Measurements from ENCODE around the gene CRAMP1. TPM values are rescaled to one million over a fixed set of nuclear protein-coding genes. Genes with fewer than 3 reads are reported as not detected.

Gene CRAMP1
- polyA plus RNA-seq, 2 of the 4 experiments (the other 2 are of a cell fraction) = 6.5 to 9.1 TPM

- Histone ChIP-seq H3K9me3 (no peaks in the 10 kb centered on the region), H3K4me1 (peaks cover 12% of the 10 kb centered on the region; the same call in 2 of the 3 replicates), H3K4me2 (peak overlapping the region; percentile 96), H3K4me3 (peak overlapping the region; percentile 63), H3K27ac (peak overlapping the region; percentile 77 to 92)
- POLR2A ChIA-PET = interaction anchor here (0.5 to 3.2 kb wide), 8 partner anchors 9 to 182 kb away, joined by 3 to 14 read pairs (median 4); partner anchors contain the start of genes JPT2, MAPK8IP3, NUBP2 and SPSB3
- WGBS (ENCODE audit: missing lambda C conversion rate) = 2% methylated on average over 34 of the region's 90 CpGs
- DNase-seq (ENCODE audit: low read depth in 1 of 2, low spot score in 1 of 2) = peak; percentile 81 to 92
- CTCF ChIA-PET = interaction anchor here (1.0 to 2.9 kb wide), 4 partner anchors 13 to 154 kb away, joined by 3 to 15 read pairs (median 4); partner anchors contain the start of gene MAPK8IP3
- ATAC-seq = peak; percentile 68 to 86
- FAIRE-seq = no peak
- TF ChIP-seq CBX2 (IDR thresholded peaks at IDR 0.05; ENCODE audit: borderline replicate concordance, low read depth) (no peak), CHD4 (IDR thresholded peaks at IDR 0.05; ENCODE audit: borderline replicate concordance) (no peak), SREBF2 (IDR thresholded peaks at IDR 0.05) (no peak), BCL3 (IDR thresholded peaks at IDR 0.05) (0 out of 3 replicates have a peak, but pooled peaks have one; percentile 31), RARB (CRISPR knock-in tag; IDR thresholded peaks at IDR 0.05) (no peak), SMC3 (IDR thresholded peaks at IDR 0.05) (no peak), BHLHE40 (IDR thresholded peaks at IDR 0.05; ENCODE audit: low read depth, low read length) (peak; percentile 97), EP300 (IDR thresholded peaks at IDR 0.05) (no peak), RAD21 (conservative IDR thresholded peaks at IDR 0.05 in 1 of 2, IDR thresholded peaks at IDR 0.05 in 1 of 2) (0 out of 5 replicates have a peak, but pooled peaks of 1 of the 2 experiments have one; percentile 18), JUNB (IDR thresholded peaks at IDR 0.05) (no peak), HEYL (CRISPR knock-in tag; IDR thresholded peaks at IDR 0.05) (no peak), CHD2 (IDR thresholded peaks at IDR 0.05; ENCODE audit: low read length, partially characterized antibody) (no peak), RNF2 (IDR thresholded peaks at IDR 0.05; ENCODE audit: borderline replicate concordance, low read depth) (no peak), ATOH8 (CRISPR knock-in tag; IDR thresholded peaks at IDR 0.05; ENCODE audit: low read depth) (no peak), POLR2A (IDR thresholded peaks at IDR 0.05; ENCODE audit: low read length) (peak; percentile 29), CTCF (IDR thresholded peaks at IDR 0.05) (0 out of 3 replicates have a peak, but pooled peaks have one; percentile 8), HOXA7 (CRISPR knock-in tag; IDR thresholded peaks at IDR 0.05) (no peak), FOXS1 (CRISPR knock-in tag; IDR thresholded peaks at IDR 0.05) (no peak), PBX3 (IDR thresholded peaks at IDR 0.05) (0 out of 2 replicates have a peak, but pooled peaks have one; percentile 30), PHF8 (IDR thresholded peaks at IDR 0.05; ENCODE audit: borderline replicate concordance, low read depth) (peak; percentile 50), MAX (IDR thresholded peaks at IDR 0.05) (peak; percentile 98), USF2 (IDR thresholded peaks at IDR 0.05) (peak; percentile 49; the same call in 1 of the 2 replicates), EHF (CRISPR knock-in tag; IDR thresholded peaks at IDR 0.05) (no peak), TFCP2L1 (CRISPR knock-in tag; IDR thresholded peaks at IDR 0.05) (no peak; the same call in 1 of the 2 replicates), FOSL2 (IDR thresholded peaks at IDR 0.05) (no peak), FOSL2 (CRISPR knock-in tag; IDR thresholded peaks at IDR 0.05) (no peak), CEBPB (IDR thresholded peaks at IDR 0.05) (no peak), HOXB13 (CRISPR knock-in tag; IDR thresholded peaks at IDR 0.05; ENCODE audit: low read depth) (no peak), ZFP36 (IDR thresholded peaks at IDR 0.05; ENCODE audit: borderline replicate concordance, partially characterized antibody) (no peak), FOSB (CRISPR knock-in tag; IDR thresholded peaks at IDR 0.05) (no peak), TP53 (CRISPR knock-in tag; IDR thresholded peaks at IDR 0.05) (no peak), E2F6 (IDR thresholded peaks at IDR 0.05; ENCODE audit: borderline replicate concordance, low read depth) (peak; percentile 89), JUN (IDR thresholded peaks at IDR 0.05) (peak in 1 of 2 experiments; percentile 48; a peak in 2 of 5 replicates), ZNF302 (CRISPR knock-in tag; IDR thresholded peaks at IDR 0.05) (no peak), NPAS2 (CRISPR knock-in tag; IDR thresholded peaks at IDR 0.05; ENCODE audit: borderline replicate concordance) (no peak)
Measured at GRCh38 chr16:1610071-1610898, 1.9 kb upstream of the CRAMP1 start.
